K562 (cell line): ENCODE results near the gene LY6G6D. TPM values are rescaled to one million over a fixed set of nuclear protein-coding genes. Genes with fewer than 3 reads are reported as not detected.
A peak's percentile ranks its signal among the peaks of the same experiment; 100 is the strongest.

Source experiments
- ARHGAP35 ChIP-seq: fragments of 450-650 bp; IDR thresholded peaks from 2 replicates; pipeline ENCODE4 v1.6.1; 2018; ENCODE audit not compliant: partially characterized antibody
- BCOR ChIP-seq: fragments of 450-650 bp; IDR thresholded peaks from 2 replicates; pipeline ENCODE4 v1.6.1; 2016
- CHD1 ChIP-seq: fragments of 200-600 bp; sonication (generic); IDR thresholded peaks from one replicate; pipeline ENCODE4 v1.6.1; 2012; ENCODE audit warnings: mild to moderate bottlenecking, moderate library complexity, low read length, inconsistent platforms
- CXXC5 ChIP-seq: fragments of 250-450 bp; sonication (Bioruptor Pico); IDR thresholded peaks from 2 replicates; pipeline ENCODE4 v1.8.0; 2022; ENCODE audit warnings: inconsistent platforms, mild to moderate bottlenecking, moderate library complexity
- EZH2 ChIP-seq: IDR thresholded peaks from 2 replicates; pipeline ENCODE4 v1.6.1; 2012; ENCODE audit warnings: low read depth, mild to moderate bottlenecking, inconsistent platforms, low read length, borderline replicate concordance
- FOSL1 ChIP-seq: fragments of 200-800 bp; sonication (Bioruptor generic); conservative IDR thresholded peaks from 2 replicates; pipeline ENCODE4 v1.6.1; 2016; ENCODE audit warnings: missing genetic modification characterization, missing compliant biosample characterization
- GTF2A2 ChIP-seq: IDR thresholded peaks from 2 replicates; pipeline ENCODE4 v1.6.1; 2016; ENCODE audit warnings: mild to moderate bottlenecking, missing genetic modification characterization, missing compliant biosample characterization
- GTF2B ChIP-seq: IDR thresholded peaks from 2 replicates; pipeline ENCODE4 v1.6.1; 2011; ENCODE audit not compliant: insufficient read length; ENCODE audit errors: extremely low read depth
- GTF3C2 ChIP-seq: IDR thresholded peaks from 3 replicates; pipeline ENCODE4 v1.6.1; 2011; ENCODE audit warnings: borderline replicate concordance, mild to moderate bottlenecking, moderate library complexity; ENCODE audit not compliant: insufficient read length; ENCODE audit errors: extremely low read depth
- HBP1 ChIP-seq: fragments of 450-650 bp; formaldehyde crosslinking; IDR thresholded peaks from 2 replicates; pipeline ENCODE4 v1.4.0; 2022; ENCODE audit warnings: missing genetic modification characterization
- HDAC1 ChIP-seq, 2 experiments: fragments of 450-650 bp; IDR thresholded peaks; 2 replicates each; pipeline ENCODE4 v1.6.1; 2016 to 2017; ENCODE audit warnings: inconsistent platforms in 1 of 2, mild to moderate bottlenecking in 1 of 2, moderate library complexity in 1 of 2
- HMGXB4 ChIP-seq: sonication (generic); formaldehyde crosslinking; IDR thresholded peaks from 2 replicates; pipeline ENCODE4 v1.8.1; 2023; ENCODE audit warnings: mild to moderate bottlenecking, missing genetic modification reagents
- KLF6 ChIP-seq: fragments of 250-450 bp; sonication (Bioruptor Pico); IDR thresholded peaks from 2 replicates; pipeline ENCODE4 v1.4.0; 2020; ENCODE audit warnings: mild to moderate bottlenecking, moderate library complexity, borderline replicate concordance
- LEF1 ChIP-seq: fragments of 450-650 bp; IDR thresholded peaks from 2 replicates; pipeline ENCODE4 v1.6.1; 2016; ENCODE audit warnings: mild to moderate bottlenecking
- MAFG ChIP-seq: fragments of 450-650 bp; conservative IDR thresholded peaks from 2 replicates; pipeline ENCODE4 v1.6.1; 2016; ENCODE audit warnings: missing genetic modification characterization, missing compliant biosample characterization
- PHB2 ChIP-seq: fragments of 450-650 bp; IDR thresholded peaks from 2 replicates; pipeline ENCODE4 v1.6.1; 2017; ENCODE audit warnings: low read depth
- TAL1 ChIP-seq: fragments of 450-650 bp; IDR thresholded peaks from 2 replicates; pipeline ENCODE4 v1.6.1; 2016; ENCODE audit warnings: mild to moderate bottlenecking
- U2AF2 ChIP-seq: fragments of 200-400 bp; formaldehyde crosslinking; optimal IDR thresholded peaks from 2 replicates; pipeline ENCODE3; 2017; ENCODE audit warnings: low read depth, mild to moderate bottlenecking, low read length
- ZBTB26 ChIP-seq: fragments of 450-650 bp; formaldehyde crosslinking; IDR thresholded peaks from 2 replicates; pipeline ENCODE4 v1.4.0; 2022; ENCODE audit warnings: missing genetic modification characterization
- ZEB2 ChIP-seq: fragments of 450-650 bp; IDR thresholded peaks from 2 replicates; pipeline ENCODE4 v1.6.1; 2016
- ZNF324 ChIP-seq: fragments of 250-450 bp; sonication (Bioruptor Pico); IDR thresholded peaks from 2 replicates; pipeline ENCODE4 v1.4.0; 2020; ENCODE audit warnings: mild to moderate bottlenecking
- ZNF707 ChIP-seq: fragments of 250-450 bp; sonication (Bioruptor Pico); conservative IDR thresholded peaks from 2 replicates; pipeline ENCODE4 v1.8.0; 2022; ENCODE audit warnings: inconsistent platforms, mild to moderate bottlenecking, moderate library complexity
- ZNF75A ChIP-seq: fragments of 450-650 bp; formaldehyde crosslinking; IDR thresholded peaks from 2 replicates; pipeline ENCODE4 v1.4.0; 2020; ENCODE audit warnings: mild to moderate bottlenecking
- polyA plus RNA-seq, 8 experiments: library from polyadenylated mRNA; depleted of rRNA in 4 of 8; stranded (reverse) in 5 of 8; unstranded in 3 of 8; fragments of >200 nt; fragmentation: Nextera tagmentation in 2 of 8; fragmentation: Illumina TruSeq in 1 of 8; extraction: Ambion mirVana in 2 of 8; extraction: Trizol in 1 of 8; gene quantifications; 2 replicates each; pipeline versions ENCODE4 v1.2.1 to v1.2.3, GENCODE V29; 2011 to 2014; ENCODE audit warnings: inconsistent platforms in 1 of 8, missing spikeins in 1 of 8
- total RNA-seq, 7 experiments: library from RNA; depleted of rRNA in 6 of 7; stranded (reverse); fragments of >200 nt in 6 of 7; fragmentation: Illumina TruSeq in 2 of 7; extraction: Trizol in 2 of 7; gene quantifications; 2 replicates each; pipeline versions ENCODE4 v1.2.1 to v1.2.3, GENCODE V29; 2011 to 2021; ENCODE audit warnings: low replicate concordance in 1 of 7

LY6G6D gene
- total and polyA plus RNA-seq, 9 of the 15 experiments (the other 6 are each of a cell fraction or from before 2014, with no cell fraction given), result 0.30 to 0.38 TPM; not detected in 7

- TF ChIP-seq GTF2A2 (no peak), ARHGAP35 (peak; percentile 66), TAL1 (no peak), HMGXB4 (no peak), ZEB2 (no peak), GTF3C2 (no peak), CXXC5 (CRISPR knock-in tag) (no peak), ZNF324 (no peak), PHB2 (no peak), EZH2 (no peak), KLF6 (CRISPR knock-in tag) (no peak), ZNF75A (no peak), HBP1 (CRISPR knock-in tag) (0 out of 2 replicates have a peak, but pooled peaks have one; percentile 21), HDAC1 (IDR thresholded peaks at IDR 0.05) (peak in 1 of 2 experiments; percentile 2; a peak in 1 of 4 replicates), U2AF2 (no peak), ZBTB26 (CRISPR knock-in tag) (no peak), MAFG (tag) (peak; percentile 86), LEF1 (no peak), FOSL1 (tag) (no peak), BCOR (no peak), CHD1 (peak; percentile 20), GTF2B (no peak), ZNF707 (CRISPR knock-in tag) (no peak)
These were observed 19.2 kb downstream of the LY6G6D start (continued) for GRCh38 chr6:31734247-31734820.
